ENCODE results near the gene TMCO6. TPM values are rescaled to one million over a fixed set of nuclear protein-coding genes. Genes with fewer than 3 reads are reported as not detected.

Gene TMCO6
- total and polyA plus RNA-seq, 2 experiments from 2014 or later, result 18.7 to 19.9 TPM

GRCh38 chr5:140674629-140675028, 35.4 kb downstream of the TMCO6 start:
- peaks cover 9% of the 10 kb centered on the region for H3K4me1 Mint-ChIP-seq
- Histone ChIP-seq H3K36me3 (ENCODE audit: insufficient read depth) (peaks cover 14% of the 10 kb centered on the region; the same call in 1 of the 2 replicates), H3K4me1 (ENCODE audit: insufficient read depth) (peaks cover 6% of the 10 kb centered on the region)

More at GRCh38 chr5:140674629-140675028, 35.4 kb downstream of the TMCO6 start:
- no peak overlapping the region for H3K27ac Mint-ChIP-seq
- H3K9me3 Mint-ChIP-seq, result no peaks in the 10 kb centered on the region
- no peaks in the 10 kb centered on the region for H3K27me3 ChIP-seq (ENCODE audit: insufficient read depth)
- no peak overlapping the region for H3K27ac ChIP-seq (ENCODE audit: low read depth)
- no peaks in the 10 kb centered on the region for H3K79me2 ChIP-seq (replicated peaks; ENCODE audit: insufficient read depth)
- H3K9me2 ChIP-seq (ENCODE audit: insufficient read depth), result no peaks in the 10 kb centered on the region
- H3F3A ChIP-seq (replicated peaks; ENCODE audit: low read depth), result peaks cover 14% of the 10 kb centered on the region; the same call in 1 of the 2 replicates
- H2AFZ ChIP-seq, result no peak overlapping the region
- H4K20me1 ChIP-seq (replicated peaks; ENCODE audit: insufficient read depth), result no peaks in the 10 kb centered on the region
- DNase-seq (ENCODE audit: low spot score) (no peak), ATAC-seq (no peak)
- peaks cover 5% of the 10 kb centered on the region for H3K27me3 Mint-ChIP-seq (ENCODE audit: insufficient read depth, low read depth, poor library complexity)
- H3K4me3 Mint-ChIP-seq, result no peak overlapping the region
- H3K36me3 Mint-ChIP-seq (ENCODE audit: low read depth), result peaks cover 72% of the 10 kb centered on the region
- no peak overlapping the region for H3K4me2 ChIP-seq
- H3K4me3 ChIP-seq, result no peak overlapping the region
- TF ChIP-seq NANOG (IDR thresholded peaks at IDR 0.05; ENCODE audit: borderline replicate concordance) (no peak), ZNF114 (CRISPR knock-in tag; IDR thresholded peaks at IDR 0.05) (no peak), STAT1 (IDR thresholded peaks at IDR 0.05; ENCODE audit: unreplicated experiment) (no peak), EZH2 (IDR thresholded peaks at IDR 0.05; ENCODE audit: low read depth, unreplicated experiment) (no peak), CTCF (conservative IDR thresholded peaks at IDR 0.05; ENCODE audit: low read depth in 2 of 2) (no peak), POLR2AphosphoS5 (IDR thresholded peaks at IDR 0.05; ENCODE audit: low read depth) (no peak), CREB1 (CRISPR knock-in tag; IDR thresholded peaks at IDR 0.05; ENCODE audit: low read depth) (no peak), JUNB (IDR thresholded peaks at IDR 0.05; ENCODE audit: unreplicated experiment) (no peak), ZNF331 (CRISPR knock-in tag; IDR thresholded peaks at IDR 0.05; ENCODE audit: low read depth) (no peak), EZH2phosphoT487 (IDR thresholded peaks at IDR 0.05; ENCODE audit: unreplicated experiment) (no peak), REST (IDR thresholded peaks at IDR 0.05; ENCODE audit: unreplicated experiment) (no peak), ZNF462 (CRISPR knock-in tag; IDR thresholded peaks at IDR 0.05) (no peak), ETS1 (IDR thresholded peaks at IDR 0.05) (no peak)

Data from GM23338 (cell line).